Esophagus squamous epithelium (tissue), 5 donors: Measurements from ENCODE around the gene NT5C3A. TPM values are rescaled to one million over a fixed set of nuclear protein-coding genes. Genes with fewer than 3 reads are reported as not detected.

Experiments
- DNase-seq: peaks from one replicate; lab custom pipeline; 2025; lab: John Stamatoyannopoulos, UW
- H3K27ac ChIP-seq, 4 donors: fragments of 200-600 bp; sonication (generic); one replicate each; pipeline ENCODE4 v1.5.1; 2016 to 2019; ENCODE audit warnings: mild to moderate bottlenecking in 1 of 4
- H3K27me3 ChIP-seq, 4 donors: fragments of 200-600 bp; sonication (generic); 1 replicate in 3 of 4; 2 replicates in 1 of 4; pipeline versions ENCODE4 v1.5.1 to v1.6.0; 2017 to 2021; ENCODE audit warnings: antibody characterized with exemption in 1 of 4
- H3K36me3 ChIP-seq, 3 donors: fragments of 200-600 bp; sonication (generic); one replicate each; pipeline ENCODE4 v1.5.1; 2016 to 2019
- H3K4me1 ChIP-seq, 3 donors: fragments of 200-600 bp; sonication (generic); one replicate each; pipeline ENCODE4 v1.5.1; 2017 to 2019
- H3K4me3 ChIP-seq, 4 donors: fragments of 200-600 bp; sonication (generic); 1 replicate in 3 of 4; 2 replicates in 1 of 4; pipeline ENCODE4 v1.5.1; 2016 to 2019; ENCODE audit warnings: mild to moderate bottlenecking in 2 of 4, moderate library complexity in 1 of 4
- H3K9me3 ChIP-seq, 3 donors: fragments of 200-600 bp; sonication (generic); one replicate each; pipeline ENCODE4 v1.5.1; 2016 to 2019
- POLR2A ChIP-seq, 4 donors: fragments of 450-650 bp; IDR thresholded peaks; one replicate each; pipeline ENCODE4 v1.6.1; 2017; ENCODE audit warnings: antibody characterized with exemption in 4 of 4, mild to moderate bottlenecking in 4 of 4, moderate library complexity in 3 of 4
- WGBS, 2 donors: methylation state at CpG; one replicate each; pipeline ENCODE4 v1.1.5; 2018; 5-methylcytosine and 5-hydroxymethylcytosine counted together
- intact Hi-C: fragments of 100-400 bp; cut with DNase I; formaldehyde crosslinking; loops from one replicate; pipeline ENCODE4 v1.15.0; 2022
- total RNA-seq, 4 donors: library from RNA; depleted of rRNA; stranded (reverse); fragments of >200 nt; gene quantifications; one replicate each; pipeline ENCODE4 v1.1.0, GENCODE V29; 2016
- TF ChIP-seq, protein P1 (sequence below), 6 experiments: fragments of 450-650 bp in 4 of 6; fragments of 200-600 bp in 2 of 6; sonication (generic) in 2 of 6; IDR thresholded peaks; one replicate each; pipeline ENCODE4 v1.5.1; 2016 to 2019; ENCODE audit warnings: antibody characterized with exemption in 6 of 6, mild to moderate bottlenecking in 4 of 6, moderate library complexity in 4 of 6
- donor health status: DM: yes; HTN: yes; CAD: no.

The NT5C3A gene
- total RNA-seq, 4 donors from 2014 or later, result 13.1 to 30.8 (median 26.8) TPM

DNA sequence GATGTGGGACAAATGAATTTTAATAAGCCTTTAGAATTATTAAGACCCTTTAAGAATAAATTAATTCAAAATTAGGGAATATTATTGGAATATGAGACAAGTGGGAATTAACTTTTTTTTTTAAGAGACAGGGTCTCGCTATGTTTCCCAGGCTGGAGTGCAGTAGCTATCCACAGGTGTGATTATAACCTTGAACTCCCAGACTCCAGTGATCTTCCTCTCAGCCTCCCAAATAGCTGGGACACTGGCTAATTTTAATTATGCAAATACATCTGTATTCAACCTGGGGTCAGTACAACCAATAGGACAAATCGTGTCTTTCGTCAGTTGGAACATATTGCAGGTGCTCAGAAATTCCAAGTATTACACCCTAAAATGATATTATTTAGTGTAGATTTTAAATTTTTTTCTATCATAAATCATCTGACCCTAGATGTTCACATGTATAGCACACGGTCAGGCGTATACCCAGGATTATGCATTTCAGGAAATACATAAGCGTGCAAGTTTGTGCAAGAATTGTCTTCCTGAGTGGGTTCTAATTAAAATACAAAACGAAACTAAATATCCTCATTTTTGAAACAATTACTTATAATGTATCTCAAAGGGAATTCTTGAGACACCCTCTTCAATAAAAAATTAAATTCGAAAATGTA lies 1.2 kb downstream of the NT5C3A start:
- 13 to 18% methylated on average over 8 of the region's 8 CpGs for WGBS, 2 donors
- Histone ChIP-seq H3K4me3 (peak overlapping the region; percentile 77 to 94 (median 89)), H3K9me3 (peaks cover 0 to 12% (median 6%) of the 10 kb centered on the region in 3 donors), H3K27me3 (no peaks in the 10 kb centered on the region), H3K4me1 (peaks cover 6 to 42% (median 15%) of the 10 kb centered on the region in 3 donors), H3K36me3 (peaks cover 0 to 7% (median 0%) of the 10 kb centered on the region in 3 donors), H3K27ac (peak overlapping the region in 2 of 4 donors; percentile 94 to 97)
- DNase-seq, result no peak
- TF ChIP-seq, protein P1, sequence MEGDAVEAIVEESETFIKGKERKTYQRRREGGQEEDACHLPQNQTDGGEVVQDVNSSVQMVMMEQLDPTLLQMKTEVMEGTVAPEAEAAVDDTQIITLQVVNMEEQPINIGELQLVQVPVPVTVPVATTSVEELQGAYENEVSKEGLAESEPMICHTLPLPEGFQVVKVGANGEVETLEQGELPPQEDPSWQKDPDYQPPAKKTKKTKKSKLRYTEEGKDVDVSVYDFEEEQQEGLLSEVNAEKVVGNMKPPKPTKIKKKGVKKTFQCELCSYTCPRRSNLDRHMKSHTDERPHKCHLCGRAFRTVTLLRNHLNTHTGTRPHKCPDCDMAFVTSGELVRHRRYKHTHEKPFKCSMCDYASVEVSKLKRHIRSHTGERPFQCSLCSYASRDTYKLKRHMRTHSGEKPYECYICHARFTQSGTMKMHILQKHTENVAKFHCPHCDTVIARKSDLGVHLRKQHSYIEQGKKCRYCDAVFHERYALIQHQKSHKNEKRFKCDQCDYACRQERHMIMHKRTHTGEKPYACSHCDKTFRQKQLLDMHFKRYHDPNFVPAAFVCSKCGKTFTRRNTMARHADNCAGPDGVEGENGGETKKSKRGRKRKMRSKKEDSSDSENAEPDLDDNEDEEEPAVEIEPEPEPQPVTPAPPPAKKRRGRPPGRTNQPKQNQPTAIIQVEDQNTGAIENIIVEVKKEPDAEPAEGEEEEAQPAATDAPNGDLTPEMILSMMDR (IDR thresholded peaks at IDR 0.05), result no peak
- no peak for TF ChIP-seq POLR2A (IDR thresholded peaks at IDR 0.05)
- intact Hi-C loops, result no loop called here

DNA sequence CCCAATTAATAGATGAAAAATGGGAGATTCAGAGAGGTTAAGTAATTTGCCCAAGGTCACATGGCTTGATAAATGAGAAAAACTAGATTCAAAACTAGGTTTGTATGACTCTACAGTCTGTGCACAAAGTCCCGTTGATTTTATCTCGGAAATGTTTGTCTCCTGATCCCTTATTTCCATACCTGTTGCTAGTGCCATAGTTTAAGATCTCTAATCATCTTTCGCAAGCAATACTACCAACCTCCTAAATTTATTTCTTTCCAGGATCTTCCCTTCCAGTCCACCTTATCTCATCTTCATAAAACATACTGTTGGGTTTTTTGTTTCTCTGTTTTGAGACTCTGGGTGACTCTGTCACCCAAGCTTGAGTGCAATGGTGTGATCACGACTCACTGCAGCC lies 2.9 kb downstream of the NT5C3A start:
- H3K9me3 ChIP-seq, result no peaks in the 10 kb centered on the region
- peaks cover 6 to 42% (median 15%) of the 10 kb centered on the region in 3 donors for H3K4me1 ChIP-seq
- H3K27me3 ChIP-seq, result no peaks in the 10 kb centered on the region
- intact Hi-C loops, result loop anchor here (10.0 kb wide), 1 partner anchor 115 kb away; no protein-coding TSS in a partner anchor
- 48 to 89% methylated on average over 4 of the region's 4 CpGs for WGBS, 2 donors
- H3K36me3 ChIP-seq, result peaks cover 0 to 7% (median 0%) of the 10 kb centered on the region in 3 donors
- no peak overlapping the region for H3K4me3 ChIP-seq
- DNase-seq, result no peak
- TF ChIP-seq POLR2A (IDR thresholded peaks at IDR 0.05), result no peak
- TF ChIP-seq, protein P1 (IDR thresholded peaks at IDR 0.05), result no peak
- no peak overlapping the region for H3K27ac ChIP-seq

DNA sequence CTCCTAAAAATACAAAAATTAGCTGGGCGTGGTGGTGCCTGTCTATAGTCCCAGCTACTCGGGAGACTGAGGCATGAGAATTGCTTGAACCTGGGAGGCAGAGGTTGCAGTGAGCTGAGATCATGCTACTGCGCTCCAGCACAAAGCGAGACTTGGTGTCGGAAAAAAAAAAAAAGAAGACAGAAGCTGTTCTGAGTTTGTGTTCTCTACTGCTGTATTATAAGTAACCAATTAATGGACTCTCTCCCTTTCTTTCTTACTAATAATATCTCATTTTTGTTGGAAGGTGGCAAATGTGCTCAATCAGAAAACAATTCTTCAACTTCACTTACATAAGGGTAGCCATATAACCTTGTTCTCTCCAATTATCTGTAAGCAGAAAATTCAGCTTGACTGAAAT lies 7.4 kb downstream of the NT5C3A start:
- intact Hi-C loops, result loop anchor here (10.0 kb wide), 1 partner anchor 110 kb away; no protein-coding TSS in a partner anchor
- no peak overlapping the region for H3K27ac ChIP-seq

DNA sequence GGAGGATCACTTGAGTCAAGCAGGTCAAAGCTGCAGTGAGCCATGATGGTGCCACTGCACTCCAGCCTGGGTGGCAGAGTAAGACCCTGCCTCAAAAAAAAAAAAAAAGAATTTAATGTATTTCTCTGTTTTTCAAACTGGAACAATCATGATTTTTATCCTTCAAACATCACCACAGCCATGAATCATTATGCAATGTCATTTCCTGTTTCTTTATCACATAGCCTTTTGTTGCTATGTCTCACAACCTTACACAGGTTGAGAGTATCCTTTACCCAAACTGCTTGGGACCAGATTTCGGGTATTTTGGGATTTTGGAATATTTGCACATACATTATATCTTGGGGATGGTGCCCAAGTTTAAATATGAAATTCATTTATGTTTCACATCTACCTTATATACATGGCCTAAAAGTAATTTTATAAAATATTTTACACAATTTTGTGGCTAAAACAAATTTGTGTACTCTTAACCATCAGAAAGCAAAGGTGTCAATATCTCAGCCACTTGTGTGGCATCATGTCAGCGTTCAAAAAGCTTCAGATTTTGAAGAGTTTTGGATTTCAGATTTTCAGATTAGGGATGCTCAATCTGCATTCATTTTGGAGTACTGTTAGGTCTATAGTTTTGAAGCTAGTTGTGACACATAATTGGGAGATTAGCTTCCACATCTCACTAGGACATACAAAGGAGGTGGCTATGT lies 8.2 kb downstream of the NT5C3A start:
- no peak for DNase-seq
- no peak overlapping the region for H3K27ac ChIP-seq
- H3K36me3 ChIP-seq, result peaks cover 0 to 7% (median 0%) of the 10 kb centered on the region in 3 donors
- no peaks in the 10 kb centered on the region for H3K9me3 ChIP-seq
- intact Hi-C loops, result loop anchor here (10.0 kb wide), 1 partner anchor 110 kb away; no protein-coding TSS in a partner anchor
- peaks cover 0 to 45% (median 22%) of the 10 kb centered on the region in 3 donors for H3K4me1 ChIP-seq
- 64% methylated on average over 2 of the region's 2 CpGs for WGBS, 2 donors
- H3K27me3 ChIP-seq, result no peaks in the 10 kb centered on the region
- H3K4me3 ChIP-seq, result no peak overlapping the region
- TF ChIP-seq, protein P1 (IDR thresholded peaks at IDR 0.05), result no peak
- no peak for TF ChIP-seq POLR2A (IDR thresholded peaks at IDR 0.05)

More for the DNA sequence above, 7.4 kb downstream of the NT5C3A start:
- Histone ChIP-seq H3K9me3 (no peaks in the 10 kb centered on the region), H3K36me3 (peaks cover 0 to 7% (median 0%) of the 10 kb centered on the region in 3 donors), H3K4me1 (peaks cover 0 to 45% (median 17%) of the 10 kb centered on the region in 3 donors), H3K4me3 (no peak overlapping the region), H3K27me3 (no peaks in the 10 kb centered on the region)
- TF ChIP-seq POLR2A (IDR thresholded peaks at IDR 0.05), result no peak
- TF ChIP-seq, protein P1 (IDR thresholded peaks at IDR 0.05), result no peak
- WGBS, 2 donors, result 93 to 99% methylated on average over 5 of the region's 5 CpGs
- no peak for DNase-seq

DNA sequence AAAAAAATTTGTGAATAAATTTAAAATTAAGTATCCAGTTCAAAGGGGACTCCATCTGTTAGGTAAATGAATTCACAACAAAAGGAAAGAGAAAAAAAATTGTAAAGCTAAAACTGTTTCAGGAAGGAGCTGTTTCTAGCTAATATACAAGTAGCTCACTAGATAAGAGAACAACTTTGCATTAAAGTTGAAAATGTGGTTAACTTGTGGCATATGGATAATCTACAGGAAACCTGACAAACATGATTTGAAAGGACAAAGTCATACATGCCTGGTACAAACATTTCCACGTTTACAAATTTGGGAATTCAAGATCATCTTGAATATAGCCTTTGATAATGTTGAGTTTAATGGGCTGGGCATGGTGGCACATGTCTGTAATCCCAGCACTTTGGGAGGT lies 8.9 kb downstream of the NT5C3A start:
- TF ChIP-seq POLR2A (IDR thresholded peaks at IDR 0.05), result no peak
- TF ChIP-seq, protein P1 (IDR thresholded peaks at IDR 0.05), result no peak
- intact Hi-C loops, result loop anchor here (10.0 kb wide), 1 partner anchor 109 kb away; no protein-coding TSS in a partner anchor

More for the DNA sequence above, 8.9 kb downstream of the NT5C3A start:
- Histone ChIP-seq H3K27me3 (no peaks in the 10 kb centered on the region), H3K4me1 (peaks cover 0 to 43% (median 22%) of the 10 kb centered on the region in 3 donors), H3K27ac (no peak overlapping the region), H3K4me3 (no peak overlapping the region), H3K36me3 (peaks cover 0 to 7% (median 0%) of the 10 kb centered on the region in 3 donors), H3K9me3 (no peaks in the 10 kb centered on the region)
- 28 to 29% methylated on average over 1 of the region's 1 CpG for whole genome bisulfite sequencing, 2 donors
- DNase-seq, result no peak
